HepG2 (cell line): ENCODE data around the gene ALDH4A1. TPM values are rescaled to one million over a fixed set of nuclear protein-coding genes. Genes with fewer than 3 reads are reported as not detected.

Source experiments
- ELF4 ChIP-seq: sonication (generic); formaldehyde crosslinking; IDR thresholded peaks from 2 replicates; pipeline ENCODE4 v1.5.0; 2020; ENCODE audit warnings: missing genetic modification reagents, mild to moderate bottlenecking, moderate library complexity, borderline replicate concordance
- IKZF5 ChIP-seq: IDR thresholded peaks from 2 replicates; pipeline ENCODE4 v1.6.1; 2018; ENCODE audit warnings: missing genetic modification reagents, mild to moderate bottlenecking, missing compliant biosample characterization
- TMF1 ChIP-seq: sonication (generic); formaldehyde crosslinking; IDR thresholded peaks from 2 replicates; pipeline ENCODE4 v1.8.1; 2022; ENCODE audit warnings: low read depth, missing genetic modification reagents
- ZBTB33 ChIP-seq: sonication (generic); formaldehyde crosslinking; IDR thresholded peaks from 2 replicates; pipeline ENCODE4 v1.4.0; 2020; ENCODE audit warnings: missing genetic modification reagents
- ZFP37 ChIP-seq: sonication (generic); formaldehyde crosslinking; IDR thresholded peaks from 2 replicates; pipeline ENCODE4 v1.4.0; 2020; ENCODE audit warnings: missing genetic modification reagents, borderline replicate concordance
- ZNF589 ChIP-seq: sonication (generic); formaldehyde crosslinking; conservative IDR thresholded peaks from 2 replicates; pipeline ENCODE4 v1.8.0; 2022; ENCODE audit warnings: mild to moderate bottlenecking, moderate library complexity, missing genetic modification reagents
- polyA plus RNA-seq, 8 experiments: library from polyadenylated mRNA; depleted of rRNA in 3 of 8; stranded (reverse) in 7 of 8; unstranded in 1 of 8; fragments of >200 nt; fragmentation: Illumina TruSeq in 4 of 8; extraction: Trizol in 4 of 8; gene quantifications; 2 replicates each; pipeline versions ENCODE4 v1.2.1 to v1.2.3, GENCODE V29; 2011 to 2016; ENCODE audit warnings: low read depth in 4 of 8, missing spikeins in 1 of 8, mixed read lengths in 1 of 8; ENCODE audit not compliant: insufficient read depth in 1 of 8
- total RNA-seq, 5 experiments: library from RNA; depleted of rRNA; stranded (reverse); fragments of >200 nt; fragmentation: Illumina TruSeq; extraction: Trizol; gene quantifications; 2 replicates each; pipeline ENCODE4 v1.2.3, GENCODE V29; 2016; ENCODE audit warnings: low read depth in 1 of 5
- TF ChIP-seq, protein P1 (sequence below): fragments of 450-650 bp; IDR thresholded peaks from 2 replicates; pipeline ENCODE4 v1.6.1; 2017

Gene ALDH4A1
- total and polyA plus RNA-seq, 2 of the 13 experiments (the other 11 are each of a cell fraction or from before 2014, with no cell fraction given) = 76.4 to 240 TPM

DNA sequence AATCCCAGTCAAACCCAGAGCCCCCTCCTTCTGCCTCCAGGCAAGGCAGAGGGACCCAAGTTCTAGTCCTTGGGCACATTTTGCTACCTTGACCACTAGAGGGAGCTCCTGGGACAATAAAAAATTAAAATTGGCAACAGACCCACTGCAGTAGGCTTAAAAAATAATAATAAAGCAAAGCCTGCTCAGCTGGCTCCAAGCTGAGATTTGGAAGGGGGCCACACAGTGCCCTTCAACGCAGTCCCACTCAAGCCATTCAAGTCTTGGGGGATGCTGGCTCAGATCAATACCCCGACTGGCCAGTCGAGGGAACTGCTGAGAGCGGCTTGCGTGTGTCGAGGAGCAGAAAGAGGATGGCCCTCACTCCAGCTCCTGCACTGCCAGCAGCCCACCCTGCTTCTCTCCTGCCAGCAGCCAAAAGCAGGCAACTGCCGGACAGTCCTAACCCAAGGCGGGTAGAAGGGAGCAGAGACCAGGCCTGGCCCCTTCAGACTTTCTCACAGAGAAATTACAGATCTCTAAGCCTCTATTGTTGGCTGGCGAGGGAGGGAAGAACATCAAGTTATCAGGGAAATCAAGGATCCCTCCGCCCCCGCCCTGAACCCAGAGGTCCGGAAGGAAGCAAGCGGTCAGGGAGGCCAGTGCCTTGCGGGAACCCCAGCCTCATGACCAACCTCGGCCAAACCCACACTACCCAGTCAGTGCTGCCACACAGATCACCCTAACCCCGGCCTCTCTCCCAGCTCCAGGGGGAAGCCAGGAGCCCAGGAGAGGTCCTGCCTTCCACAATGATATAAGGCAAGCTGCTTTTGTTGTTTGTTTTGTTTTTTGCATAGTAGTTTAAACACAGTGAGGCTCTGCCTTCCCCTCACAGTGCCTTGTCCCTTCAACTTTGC is 4.9 kb upstream of the ALDH4A1 start (continued):
- TF ChIP-seq, protein P1, sequence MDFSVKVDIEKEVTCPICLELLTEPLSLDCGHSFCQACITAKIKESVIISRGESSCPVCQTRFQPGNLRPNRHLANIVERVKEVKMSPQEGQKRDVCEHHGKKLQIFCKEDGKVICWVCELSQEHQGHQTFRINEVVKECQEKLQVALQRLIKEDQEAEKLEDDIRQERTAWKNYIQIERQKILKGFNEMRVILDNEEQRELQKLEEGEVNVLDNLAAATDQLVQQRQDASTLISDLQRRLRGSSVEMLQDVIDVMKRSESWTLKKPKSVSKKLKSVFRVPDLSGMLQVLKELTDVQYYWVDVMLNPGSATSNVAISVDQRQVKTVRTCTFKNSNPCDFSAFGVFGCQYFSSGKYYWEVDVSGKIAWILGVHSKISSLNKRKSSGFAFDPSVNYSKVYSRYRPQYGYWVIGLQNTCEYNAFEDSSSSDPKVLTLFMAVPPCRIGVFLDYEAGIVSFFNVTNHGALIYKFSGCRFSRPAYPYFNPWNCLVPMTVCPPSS = no peak
- TF ChIP-seq ELF4 (CRISPR knock-in tag) = no peak
- TF ChIP-seq TMF1 (CRISPR knock-in tag) = no peak
- no peak for TF ChIP-seq ZFP37 (CRISPR knock-in tag)
- 0 out of 2 replicates have a peak, but pooled peaks have one; percentile 15 for TF ChIP-seq ZBTB33
- TF ChIP-seq IKZF5 (CRISPR knock-in tag) = no peak
- TF ChIP-seq ZNF589 = no peak
